ENCODE measurements around the gene BCL7B. TPM values are rescaled to one million over a fixed set of nuclear protein-coding genes. Genes with fewer than 3 reads are reported as not detected.

Gene BCL7B
- total and polyA plus RNA-seq, 2 of the 13 experiments (the other 11 are each of a cell fraction or from before 2014, with no cell fraction given) = 24.3 to 38.2 TPM

- ATAC-seq = no peak
- no peak for DNase-seq (ENCODE audit: low spot score)
- peaks cover 20% of the 10 kb centered on the region for H4K20me1 ChIP-seq (ENCODE audit: insufficient read depth, low read length)
- BruUV-seq (replicated peaks) = no TSS peak
- TF ChIP-seq RBM22 (optimal IDR thresholded peaks at IDR 0.05; ENCODE audit: low read length) (peak; percentile 20), KDM2A (CRISPR knock-in tag; IDR thresholded peaks at IDR 0.05; ENCODE audit: borderline replicate concordance, low read depth) (no peak), ZNF678 (CRISPR knock-in tag; IDR thresholded peaks at IDR 0.05) (no peak), IRF9 (CRISPR knock-in tag; IDR thresholded peaks at IDR 0.05; ENCODE audit: borderline replicate concordance) (no peak), XRCC5 (optimal IDR thresholded peaks at IDR 0.05; ENCODE audit: low read length) (no peak), AFF4 (CRISPR knock-in tag; IDR thresholded peaks at IDR 0.05) (no peak), ZNF121 (CRISPR knock-in tag; IDR thresholded peaks at IDR 0.05) (peak; percentile 68), ZNF770 (CRISPR knock-in tag; IDR thresholded peaks at IDR 0.05) (peak; percentile 55; the same call in 1 of the 2 replicates), ZNF230 (CRISPR knock-in tag; IDR thresholded peaks at IDR 0.05) (no peak), PTBP1 (IDR thresholded peaks at IDR 0.05; ENCODE audit: low read depth, low read length, poor library complexity, severe bottlenecking) (no peak)
- no peaks in the 10 kb centered on the region; a peak in 1 of 5 replicates for H3K27me3 ChIP-seq (ENCODE audit: control insufficient read depth in 1 of 2, insufficient read depth in 2 of 2, low read length in 2 of 2)
- in situ Hi-C loops (cut with HindIII; ENCODE audit: extremely low pct_ligation_motif_present, low pct_unique_long_range_greater_than_20kb) = no loop called here
- H3K79me2 ChIP-seq (ENCODE audit: insufficient read depth, low read length) = peaks cover 76% of the 10 kb centered on the region
- peaks cover 8 to 40% of the 10 kb centered on the region in 2 experiments for H3K36me3 ChIP-seq (replicated peaks in 1 of 2; ENCODE audit: control insufficient read depth in 1 of 2, insufficient read depth in 2 of 2, low read length in 2 of 2)
- H3K4me1 ChIP-seq (ENCODE audit: insufficient read depth, low read length) = peaks cover 34% of the 10 kb centered on the region
- no peak overlapping the region for H3K27ac ChIP-seq (ENCODE audit: extremely low read length, insufficient read depth, low read length)
- intact Hi-C loops (cut with micrococcal nuclease; ENCODE audit: unreplicated experiment) = no loop called here
- no peak overlapping the region for H3K9ac ChIP-seq (ENCODE audit: insufficient read depth, low read depth, low read length)
- CTCF ChIA-PET (ENCODE audit: low intra/inter-chr PET ratio, low total read pairs) = no interaction called here
- WGBS (ENCODE audit: low lambda C conversion rate) = 92% methylated on average over 5 of the region's 5 CpGs
- H3K4me2 ChIP-seq (ENCODE audit: low read depth, low read length) = peak overlapping the region; percentile 87
- POLR2A ChIA-PET = no interaction called here
- FAIRE-seq = no peak
- no peaks in the 10 kb centered on the region for H3K9me3 ChIP-seq (ENCODE audit: low read length)
- H3K4me3 ChIP-seq (replicated peaks in 1 of 3; ENCODE audit: insufficient read depth in 1 of 3, low read depth in 2 of 3, low read length in 3 of 3) = peak overlapping the region in 1 of 3 experiments; percentile 27; a peak in 2 of 6 replicates
- no peak overlapping the region for H2AFZ ChIP-seq (ENCODE audit: low read length)
These were observed 39.0 kb downstream of the BCL7B start for GRCh38 chr7:73518470-73518869.
